ENCODE results near the gene MBP.
A peak's percentile ranks its signal among the peaks of the same experiment; 100 is the strongest.

DNA sequence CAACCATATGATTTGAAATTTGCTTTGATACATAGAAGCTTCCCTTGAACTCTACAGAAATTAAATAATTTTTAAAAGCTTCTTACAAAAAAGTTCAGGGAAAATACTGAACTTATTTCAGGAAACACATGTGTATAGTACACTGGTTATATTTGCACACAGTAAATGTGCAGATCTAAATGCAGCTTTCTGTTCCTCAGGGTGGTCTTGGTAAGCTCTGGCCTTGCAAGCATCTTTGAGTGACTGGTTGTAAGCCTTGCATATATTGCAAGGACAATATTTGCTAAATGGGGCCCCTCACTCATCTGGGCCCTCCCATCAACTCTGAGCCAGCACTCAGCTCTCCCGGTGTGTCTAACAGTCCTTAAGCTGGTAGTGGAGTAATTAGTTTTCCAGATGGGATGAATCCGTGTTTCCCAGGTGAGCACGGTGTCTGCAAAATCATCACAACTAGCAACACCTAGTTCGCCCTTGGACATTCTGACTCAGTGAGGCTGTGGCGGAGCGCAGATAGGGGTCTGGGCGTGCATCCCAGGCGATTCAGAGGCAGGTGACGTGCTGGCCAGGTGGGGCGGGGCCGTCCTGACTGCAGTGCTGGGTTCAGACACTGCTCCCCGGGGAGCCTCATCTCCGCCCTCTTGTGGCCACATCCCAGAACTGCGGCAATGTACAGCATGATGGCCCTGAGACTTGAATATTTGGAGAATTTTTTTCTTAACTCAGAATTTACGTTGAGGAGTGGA lies 149.6 kb downstream of the MBP start:
- TF ChIP-seq, protein P1, sequence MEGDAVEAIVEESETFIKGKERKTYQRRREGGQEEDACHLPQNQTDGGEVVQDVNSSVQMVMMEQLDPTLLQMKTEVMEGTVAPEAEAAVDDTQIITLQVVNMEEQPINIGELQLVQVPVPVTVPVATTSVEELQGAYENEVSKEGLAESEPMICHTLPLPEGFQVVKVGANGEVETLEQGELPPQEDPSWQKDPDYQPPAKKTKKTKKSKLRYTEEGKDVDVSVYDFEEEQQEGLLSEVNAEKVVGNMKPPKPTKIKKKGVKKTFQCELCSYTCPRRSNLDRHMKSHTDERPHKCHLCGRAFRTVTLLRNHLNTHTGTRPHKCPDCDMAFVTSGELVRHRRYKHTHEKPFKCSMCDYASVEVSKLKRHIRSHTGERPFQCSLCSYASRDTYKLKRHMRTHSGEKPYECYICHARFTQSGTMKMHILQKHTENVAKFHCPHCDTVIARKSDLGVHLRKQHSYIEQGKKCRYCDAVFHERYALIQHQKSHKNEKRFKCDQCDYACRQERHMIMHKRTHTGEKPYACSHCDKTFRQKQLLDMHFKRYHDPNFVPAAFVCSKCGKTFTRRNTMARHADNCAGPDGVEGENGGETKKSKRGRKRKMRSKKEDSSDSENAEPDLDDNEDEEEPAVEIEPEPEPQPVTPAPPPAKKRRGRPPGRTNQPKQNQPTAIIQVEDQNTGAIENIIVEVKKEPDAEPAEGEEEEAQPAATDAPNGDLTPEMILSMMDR (IDR thresholded peaks at IDR 0.05; ENCODE audit: insufficient read depth, low read length): peak; percentile 94
- TF ChIP-seq POLR2AphosphoS5 (IDR thresholded peaks at IDR 0.05; ENCODE audit: low read depth): no peak
- no peak for TF ChIP-seq REST (IDR thresholded peaks at IDR 0.05; ENCODE audit: insufficient replicate concordance, low read depth)
- no peak for TF ChIP-seq GABPA (IDR thresholded peaks at IDR 0.05; ENCODE audit: low read depth)

Measured in HL-60 (cell line).